Measurements from ENCODE around the gene HAGH.

The HAGH gene

DNA sequence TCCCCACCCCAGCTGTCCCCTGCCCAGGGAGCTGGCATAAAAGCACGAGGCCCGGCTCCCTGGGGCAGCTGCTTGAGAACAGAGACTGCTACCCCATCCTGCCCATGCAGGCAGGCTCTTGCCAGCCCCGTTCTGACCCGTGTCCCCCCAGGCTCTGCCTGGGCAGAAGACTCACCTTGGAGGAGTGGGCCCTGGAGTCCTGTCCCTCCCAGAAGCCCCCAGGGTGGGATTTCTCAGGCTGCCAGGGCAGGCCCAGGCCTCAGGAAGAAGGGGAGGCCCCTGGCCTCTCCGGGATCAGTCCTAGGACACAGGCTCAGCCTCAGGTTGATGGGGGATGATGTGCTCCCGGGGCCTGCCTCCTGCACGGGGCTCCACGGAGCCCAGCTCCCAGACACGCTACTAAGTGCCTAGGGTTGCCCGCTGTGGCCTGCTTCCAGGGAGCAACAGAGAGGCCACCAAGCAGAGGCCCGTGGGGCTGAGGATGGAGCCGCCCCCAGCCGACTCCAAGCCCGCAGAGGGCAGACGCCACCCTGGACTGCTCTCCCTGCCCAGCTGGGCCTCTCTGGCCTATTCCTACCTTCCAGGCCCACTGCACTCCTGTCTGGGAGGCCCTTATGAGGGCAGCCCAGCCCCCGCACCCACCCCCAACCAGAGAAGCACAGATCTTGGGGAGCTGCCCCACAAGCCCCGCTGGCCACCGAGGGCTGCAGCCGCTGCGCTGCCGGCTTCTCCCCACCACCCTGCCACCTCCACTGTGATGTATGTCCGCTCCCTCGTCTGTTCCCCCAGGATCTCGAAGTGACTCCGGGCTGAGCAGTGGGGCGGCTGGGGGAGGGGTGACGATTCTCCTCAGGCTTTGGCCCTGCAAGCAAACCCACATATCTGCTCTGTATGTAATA is 57.0 kb downstream of the HAGH start:
- POLR2A ChIA-PET (ENCODE audit: low non-redundant PET): interaction anchor here (0.5 to 1.4 kb wide), 6 partner anchors 13 to 295 kb away, joined by 3 to 6 read pairs (median 4); partner anchors contain the start of genes MAPK8IP3, NUBP2 and SPSB3
- CTCF ChIA-PET: interaction anchor here (0.6 to 1.6 kb wide), 4 partner anchors 15 to 63 kb away, joined by 3 to 6 read pairs (median 4); partner anchors contain the start of gene MAPK8IP3
- TF ChIP-seq, protein P1, sequence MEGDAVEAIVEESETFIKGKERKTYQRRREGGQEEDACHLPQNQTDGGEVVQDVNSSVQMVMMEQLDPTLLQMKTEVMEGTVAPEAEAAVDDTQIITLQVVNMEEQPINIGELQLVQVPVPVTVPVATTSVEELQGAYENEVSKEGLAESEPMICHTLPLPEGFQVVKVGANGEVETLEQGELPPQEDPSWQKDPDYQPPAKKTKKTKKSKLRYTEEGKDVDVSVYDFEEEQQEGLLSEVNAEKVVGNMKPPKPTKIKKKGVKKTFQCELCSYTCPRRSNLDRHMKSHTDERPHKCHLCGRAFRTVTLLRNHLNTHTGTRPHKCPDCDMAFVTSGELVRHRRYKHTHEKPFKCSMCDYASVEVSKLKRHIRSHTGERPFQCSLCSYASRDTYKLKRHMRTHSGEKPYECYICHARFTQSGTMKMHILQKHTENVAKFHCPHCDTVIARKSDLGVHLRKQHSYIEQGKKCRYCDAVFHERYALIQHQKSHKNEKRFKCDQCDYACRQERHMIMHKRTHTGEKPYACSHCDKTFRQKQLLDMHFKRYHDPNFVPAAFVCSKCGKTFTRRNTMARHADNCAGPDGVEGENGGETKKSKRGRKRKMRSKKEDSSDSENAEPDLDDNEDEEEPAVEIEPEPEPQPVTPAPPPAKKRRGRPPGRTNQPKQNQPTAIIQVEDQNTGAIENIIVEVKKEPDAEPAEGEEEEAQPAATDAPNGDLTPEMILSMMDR (conservative IDR thresholded peaks at IDR 0.05; ENCODE audit: low read depth): no peak
- H3K27ac ChIP-seq: peak overlapping the region; percentile 92
- no peak for DNase-seq (ENCODE audit: low spot score)

GRCh38 chr16:1768767-1769401 is 57.7 kb downstream of the HAGH start:
- POLR2A ChIA-PET (ENCODE audit: low non-redundant PET): interaction anchor here (0.5 kb wide), 1 partner anchor 63 kb away, joined by 6 read pairs; the partner anchor contains the start of gene MAPK8IP3
- TF ChIP-seq, protein P1 (conservative IDR thresholded peaks at IDR 0.05; ENCODE audit: low read depth): no peak
- CTCF ChIA-PET: no interaction called here
- H3K27ac ChIP-seq: peak overlapping the region; percentile 92
- no peak for DNase-seq (ENCODE audit: low spot score)

DNA sequence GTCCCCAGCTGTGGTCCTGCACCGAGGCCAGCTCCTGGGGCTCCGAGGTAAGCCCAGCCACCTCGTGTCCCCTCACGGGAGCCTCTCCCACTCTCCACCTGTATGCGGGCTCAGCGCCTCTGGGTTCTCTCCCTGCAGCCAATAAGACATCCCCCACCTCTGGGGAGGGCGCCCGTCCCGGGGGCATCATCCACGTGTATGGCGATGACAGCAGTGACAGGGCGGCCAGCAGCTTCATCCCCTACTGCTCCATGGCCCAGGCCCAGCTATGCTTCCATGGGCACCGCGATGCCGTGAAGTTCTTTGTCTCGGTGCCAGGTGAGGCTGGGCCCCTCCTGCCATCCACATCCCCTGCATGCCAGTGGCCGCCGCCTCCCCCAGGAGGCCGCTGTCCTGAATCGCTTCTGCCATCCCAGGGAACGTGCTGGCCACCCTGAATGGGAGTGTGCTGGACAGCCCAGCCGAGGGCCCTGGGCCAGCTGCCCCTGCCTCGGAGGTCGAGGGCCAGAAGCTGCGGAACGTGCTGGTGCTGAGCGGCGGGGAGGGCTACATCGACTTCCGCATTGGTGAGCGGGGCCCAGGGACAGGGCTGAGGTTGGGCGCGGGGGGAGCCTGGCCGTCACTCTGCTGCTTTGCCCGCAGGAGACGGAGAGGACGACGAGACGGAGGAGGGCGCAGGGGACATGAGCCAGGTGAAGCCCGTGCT is 58.4 kb downstream of the HAGH start:
- POLR2A ChIA-PET (ENCODE audit: low non-redundant PET): no interaction called here
- TF ChIP-seq, protein P1 (conservative IDR thresholded peaks at IDR 0.05; ENCODE audit: low read depth): no peak
- no peak overlapping the region; the same call in 1 of the 2 replicates for H3K27ac ChIP-seq
- no peak for DNase-seq (ENCODE audit: low spot score)
- CTCF ChIA-PET: no interaction called here

GRCh38 chr16:1767116-1767994 is 59.3 kb downstream of the HAGH start:
- TF ChIP-seq, protein P1 (conservative IDR thresholded peaks at IDR 0.05; ENCODE audit: low read depth): no peak
- DNase-seq (ENCODE audit: low spot score): no peak
- ChIA-PET CTCF (no interaction called here), POLR2A (ENCODE audit: low non-redundant PET) (no interaction called here)
- peak overlapping the region; percentile 37 for H3K27ac ChIP-seq

GRCh38 chr16:1766701-1767100 is 59.9 kb downstream of the HAGH start:
- ChIA-PET CTCF (interaction anchor here (0.6 kb wide), 1 partner anchor 43 kb away, joined by 3 read pairs; no protein-coding TSS in a partner anchor), POLR2A (ENCODE audit: low non-redundant PET) (no interaction called here)
- DNase-seq (ENCODE audit: low spot score): no peak
- peak overlapping the region; percentile 37 for H3K27ac ChIP-seq
- TF ChIP-seq, protein P1 (conservative IDR thresholded peaks at IDR 0.05; ENCODE audit: low read depth): no peak
